TTC549 (cell line): Measurements from ENCODE around the gene RASA3.

Experiments used
- FAIRE-seq: peaks from 2 replicates; lab custom pipeline; 2012; peaks lifted over from hg19 to GRCh38; lab: Jason Lieb, UNC

Gene RASA3

GRCh38 chr13:113949546-113949945, 182.9 kb downstream of the RASA3 start:
- no peak for FAIRE-seq

GRCh38 chr13:113948034-113948742, 184.2 kb downstream of the RASA3 start:
- FAIRE-seq = no peak

- no peak for FAIRE-seq
Measured at GRCh38 chr13:113947311-113948033, 185.0 kb downstream of the RASA3 start.

- no peak for FAIRE-seq
Measured at GRCh38 chr13:113946409-113947181, 185.8 kb downstream of the RASA3 start.

- no peak for FAIRE-seq
Measured at GRCh38 chr13:113945857-113946408, 186.5 kb downstream of the RASA3 start.

GRCh38 chr13:113943821-113944565, 188.4 kb downstream of the RASA3 start:
- FAIRE-seq = no peak

GRCh38 chr13:113942591-113943103, 189.8 kb downstream of the RASA3 start:
- FAIRE-seq = no peak

- no peak for FAIRE-seq
Measured at GRCh38 chr13:113941571-113942191, 190.7 kb downstream of the RASA3 start.

GRCh38 chr13:113939944-113940297, 192.5 kb downstream of the RASA3 start:
- no peak for FAIRE-seq

- FAIRE-seq = no peak
Measured at GRCh38 chr13:113939129-113939943, 193.1 kb downstream of the RASA3 start.

- no peak for FAIRE-seq
Measured at GRCh38 chr13:113938716-113939115, 193.7 kb downstream of the RASA3 start.

- no peak for FAIRE-seq
Measured at GRCh38 chr13:113938246-113938645, 194.2 kb downstream of the RASA3 start.

- FAIRE-seq = no peak
Measured at GRCh38 chr13:113937527-113938180, 194.8 kb downstream of the RASA3 start.

- no peak for FAIRE-seq
Measured at GRCh38 chr13:113937073-113937472, 195.3 kb downstream of the RASA3 start.

- FAIRE-seq = no peak
Measured at GRCh38 chr13:113936166-113936965, 196.1 kb downstream of the RASA3 start.

GRCh38 chr13:113935001-113935844, 197.2 kb downstream of the RASA3 start:
- no peak for FAIRE-seq

GRCh38 chr13:113934576-113934975, 197.8 kb downstream of the RASA3 start:
- FAIRE-seq = no peak

- FAIRE-seq = no peak
Measured at GRCh38 chr13:113933901-113934300, 198.5 kb downstream of the RASA3 start.
